Activated naive CD4-positive, alpha-beta T cell treated with anti-CD3 and anti-CD28 coated beads, Interleukin-2, amount 10 ng/mL, durations not matched to agents 7 days and 5 days (primary cell): ENCODE measurements around the gene WWOX.
A peak's percentile ranks its signal among the peaks of the same experiment; 100 is the strongest.

Experiments used
- CTCF ChIA-PET: fragments of 350-600 bp; sonication (Branson Sonifier 250); formaldehyde crosslinking; loops from one replicate; lab custom pipeline; 2021; ENCODE audit warnings: antibody characterized with exemption; lab: Charles Lee
- DNase-seq: peaks from one replicate; pipeline ENCODE4 v3.0.0-alpha.2; 2020
- H3K27ac Mint-ChIP-seq: one replicate; pipeline ENCODE4 v1.8.0; 2021; ENCODE audit warnings: mild to moderate bottlenecking, moderate library complexity, mixed read lengths
- H3K27me3 Mint-ChIP-seq: one replicate; pipeline ENCODE4 v1.8.0; 2021; ENCODE audit warnings: mild to moderate bottlenecking, mixed read lengths
- H3K36me3 Mint-ChIP-seq: one replicate; pipeline ENCODE4 v1.8.0; 2021; ENCODE audit warnings: mixed read lengths
- H3K4me1 Mint-ChIP-seq: one replicate; pipeline ENCODE4 v1.8.0; 2021; ENCODE audit warnings: mixed read lengths
- H3K4me3 Mint-ChIP-seq: one replicate; pipeline ENCODE4 v1.8.0; 2021; ENCODE audit warnings: mild to moderate bottlenecking, moderate library complexity, mixed read lengths
- H3K9me3 Mint-ChIP-seq: one replicate; pipeline ENCODE4 v1.8.0; 2021; ENCODE audit warnings: mixed read lengths

WWOX gene

DNA sequence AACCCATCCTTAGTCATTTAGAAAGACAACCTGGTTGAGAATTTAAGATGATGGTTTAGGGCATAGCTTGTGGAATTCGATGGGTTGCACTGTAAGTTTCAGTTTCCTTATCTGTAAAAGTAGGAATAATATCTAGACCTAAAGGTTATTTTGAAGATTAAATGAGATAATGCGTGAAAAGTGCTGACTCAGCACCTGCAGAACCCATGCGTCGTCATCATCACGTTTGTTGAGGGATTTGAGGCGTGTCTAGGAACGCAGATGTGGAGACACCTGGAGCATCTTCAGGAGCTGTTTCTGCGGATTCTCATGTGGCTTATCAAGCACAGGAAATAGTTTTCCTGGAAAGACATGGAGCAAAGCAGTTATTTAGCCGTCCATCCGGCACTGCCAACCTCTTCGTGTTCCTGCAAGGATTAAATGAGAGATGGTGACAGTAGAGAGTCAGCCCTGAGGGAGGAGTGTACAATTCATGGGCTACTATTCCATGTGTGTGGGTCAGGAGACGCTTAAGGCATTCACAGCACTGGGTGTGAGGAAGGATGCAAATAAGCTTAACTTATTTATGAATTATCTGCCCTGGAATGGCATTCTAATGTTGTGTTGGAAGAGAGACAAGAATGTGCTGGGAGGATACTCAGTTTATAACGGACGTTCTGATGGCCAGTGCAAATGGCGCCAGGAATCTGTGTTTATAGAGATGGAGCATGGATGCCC, 965.0 kb downstream of the WWOX start:
- no peaks in the 10 kb centered on the region for H3K27me3 Mint-ChIP-seq
- H3K4me1 Mint-ChIP-seq: no peaks in the 10 kb centered on the region
- peaks cover 2% of the 10 kb centered on the region for H3K9me3 Mint-ChIP-seq
- CTCF ChIA-PET: no interaction called here
- H3K4me3 Mint-ChIP-seq: no peak overlapping the region
- DNase-seq: no peak
- no peak overlapping the region for H3K27ac Mint-ChIP-seq
- H3K36me3 Mint-ChIP-seq: no peaks in the 10 kb centered on the region

DNA sequence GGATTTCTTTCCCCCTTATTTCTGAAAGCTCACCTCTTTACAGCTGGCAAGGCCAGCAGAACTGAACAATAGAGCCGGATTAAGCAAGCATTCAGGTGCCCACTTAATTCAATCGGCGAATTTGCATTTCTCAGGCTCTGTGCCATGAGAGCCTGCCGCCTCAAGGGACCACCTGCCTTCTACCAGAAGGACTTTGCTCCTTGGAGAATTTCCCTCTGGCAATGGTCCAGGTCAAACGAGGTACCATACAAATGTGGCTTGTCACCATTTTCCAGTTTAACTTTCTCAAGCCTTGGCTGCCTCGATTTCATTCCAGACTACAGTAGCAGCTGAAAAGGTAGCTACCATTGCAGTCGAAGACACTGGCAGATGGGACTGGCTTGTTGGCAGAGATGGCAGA, 967.1 kb downstream of the WWOX start:
- Mint-ChIP-seq H3K27me3 (no peaks in the 10 kb centered on the region), H3K27ac (no peak overlapping the region), H3K36me3 (no peaks in the 10 kb centered on the region), H3K4me3 (no peak overlapping the region), H3K4me1 (no peaks in the 10 kb centered on the region), H3K9me3 (peaks cover 2% of the 10 kb centered on the region)
- no peak for DNase-seq
- CTCF ChIA-PET: no interaction called here

DNA sequence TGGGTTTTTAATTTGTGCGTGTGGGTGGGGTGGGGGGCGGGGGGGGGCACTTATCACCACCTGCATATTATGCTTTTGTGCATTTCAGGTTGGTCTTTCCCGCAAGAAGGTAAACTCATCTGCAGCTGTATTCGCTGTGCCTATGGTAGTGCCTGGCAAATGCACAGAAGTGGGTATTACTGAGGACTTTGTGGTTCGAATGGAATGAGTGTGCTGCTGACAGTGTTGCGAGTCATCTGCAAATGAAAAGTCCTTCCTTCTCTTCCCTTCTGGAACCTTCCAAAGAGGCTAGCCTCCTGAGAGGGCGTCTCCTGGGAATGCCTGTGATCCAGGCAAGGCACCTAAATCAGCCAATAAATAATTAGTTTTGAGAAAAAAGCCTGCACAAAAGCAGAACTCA, 968.1 kb downstream of the WWOX start:
- Mint-ChIP-seq H3K4me3 (no peak overlapping the region), H3K36me3 (no peaks in the 10 kb centered on the region), H3K9me3 (peaks cover 2% of the 10 kb centered on the region), H3K4me1 (no peaks in the 10 kb centered on the region), H3K27me3 (no peaks in the 10 kb centered on the region), H3K27ac (no peak overlapping the region)
- no peak for DNase-seq
- CTCF ChIA-PET: no interaction called here

DNA sequence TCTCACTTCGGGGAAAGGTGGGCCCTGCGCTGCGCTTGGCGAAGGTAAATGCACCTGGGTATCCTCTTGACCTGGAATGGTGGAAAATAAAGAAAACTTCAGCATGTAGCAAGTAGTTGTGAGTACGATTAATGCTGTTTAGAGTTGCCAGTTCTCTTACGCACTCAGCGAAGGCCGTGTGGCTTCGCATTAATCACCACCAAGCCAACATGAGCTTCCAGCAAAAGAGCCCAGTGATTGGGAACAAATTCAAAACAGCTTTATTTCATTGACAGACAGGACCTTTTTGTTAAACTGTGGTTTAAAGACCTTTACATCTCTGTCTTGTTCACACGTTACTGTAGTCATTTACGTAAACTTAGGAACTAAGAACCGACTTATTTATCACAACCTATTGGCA, 969.7 kb downstream of the WWOX start:
- no peak overlapping the region for H3K27ac Mint-ChIP-seq
- H3K36me3 Mint-ChIP-seq: no peaks in the 10 kb centered on the region
- CTCF ChIA-PET: interaction anchor here (1.1 kb wide), 1 partner anchor 11 kb away, joined by 3 read pairs; no protein-coding TSS in a partner anchor
- H3K27me3 Mint-ChIP-seq: no peaks in the 10 kb centered on the region
- H3K4me1 Mint-ChIP-seq: peaks cover 10% of the 10 kb centered on the region
- no peak for DNase-seq
- H3K4me3 Mint-ChIP-seq: no peak overlapping the region
- no peaks in the 10 kb centered on the region for H3K9me3 Mint-ChIP-seq

DNA sequence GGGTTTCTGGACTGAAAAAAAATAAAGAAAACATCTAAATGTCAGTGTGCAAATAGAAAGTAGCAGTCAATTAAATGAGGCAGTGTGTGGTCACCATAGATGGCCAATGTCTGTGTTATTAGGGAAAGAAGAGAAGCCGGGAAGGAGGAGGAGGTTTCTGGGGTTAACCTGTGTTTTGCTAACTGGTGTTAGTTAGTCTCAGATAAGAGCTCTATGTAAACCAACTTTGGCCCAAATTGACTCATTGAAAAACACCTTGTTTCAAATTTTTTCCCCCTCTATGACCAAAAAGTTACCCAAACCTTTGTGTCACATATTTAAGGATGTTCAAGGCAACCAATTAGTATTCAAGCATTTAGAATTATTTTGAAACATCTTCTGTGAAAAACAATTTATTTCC, 970.2 kb downstream of the WWOX start:
- Mint-ChIP-seq H3K4me3 (no peak overlapping the region), H3K27ac (no peak overlapping the region), H3K9me3 (no peaks in the 10 kb centered on the region), H3K4me1 (peaks cover 12% of the 10 kb centered on the region), H3K27me3 (no peaks in the 10 kb centered on the region), H3K36me3 (no peaks in the 10 kb centered on the region)
- no peak for DNase-seq
- CTCF ChIA-PET: no interaction called here

DNA sequence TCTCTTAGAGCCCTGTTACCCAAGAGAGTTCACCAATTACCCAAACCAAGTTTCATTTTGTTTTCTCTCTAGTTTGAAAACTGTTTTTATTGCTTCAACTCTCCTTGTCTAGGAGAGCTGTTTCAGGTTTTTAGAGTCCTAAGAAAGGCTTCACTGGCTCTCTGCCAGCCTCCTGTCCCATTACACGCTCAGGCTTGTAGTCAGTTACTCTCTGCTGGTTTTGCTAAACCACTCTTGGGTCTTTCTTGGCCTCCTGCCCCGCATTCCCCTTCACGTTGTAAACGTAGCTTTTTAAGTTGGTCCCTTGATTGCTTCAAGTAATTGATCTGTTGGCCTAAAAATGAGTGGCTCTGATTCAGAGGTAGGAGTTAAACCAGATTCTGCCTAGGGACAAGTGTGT, 972.0 kb downstream of the WWOX start:
- no peak for DNase-seq
- Mint-ChIP-seq H3K27ac (no peak overlapping the region), H3K9me3 (no peaks in the 10 kb centered on the region), H3K4me1 (peaks cover 29% of the 10 kb centered on the region), H3K36me3 (no peaks in the 10 kb centered on the region), H3K4me3 (no peak overlapping the region), H3K27me3 (peaks cover 5% of the 10 kb centered on the region)
- CTCF ChIA-PET: no interaction called here

DNA sequence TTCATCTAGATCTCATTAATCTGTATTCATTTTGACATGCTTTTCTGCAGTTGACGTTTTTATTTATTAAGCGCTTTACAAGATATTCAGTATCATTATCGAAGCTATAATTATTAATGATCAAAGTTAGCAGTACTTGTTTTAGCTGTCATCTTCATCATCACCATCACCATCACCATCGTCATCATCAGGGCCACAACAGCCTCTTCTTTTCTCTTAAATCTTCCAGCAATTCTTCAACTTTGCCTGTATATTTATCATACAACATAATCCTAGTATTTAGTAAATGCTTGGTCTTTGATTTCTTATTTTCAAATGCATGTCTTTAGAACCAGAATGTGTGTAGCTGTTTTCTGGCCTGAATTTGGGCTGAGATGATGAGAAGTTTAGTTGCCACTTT, 973.1 kb downstream of the WWOX start:
- H3K27ac Mint-ChIP-seq: no peak overlapping the region
- peaks cover 5% of the 10 kb centered on the region for H3K27me3 Mint-ChIP-seq
- H3K4me1 Mint-ChIP-seq: peaks cover 38% of the 10 kb centered on the region

DNA sequence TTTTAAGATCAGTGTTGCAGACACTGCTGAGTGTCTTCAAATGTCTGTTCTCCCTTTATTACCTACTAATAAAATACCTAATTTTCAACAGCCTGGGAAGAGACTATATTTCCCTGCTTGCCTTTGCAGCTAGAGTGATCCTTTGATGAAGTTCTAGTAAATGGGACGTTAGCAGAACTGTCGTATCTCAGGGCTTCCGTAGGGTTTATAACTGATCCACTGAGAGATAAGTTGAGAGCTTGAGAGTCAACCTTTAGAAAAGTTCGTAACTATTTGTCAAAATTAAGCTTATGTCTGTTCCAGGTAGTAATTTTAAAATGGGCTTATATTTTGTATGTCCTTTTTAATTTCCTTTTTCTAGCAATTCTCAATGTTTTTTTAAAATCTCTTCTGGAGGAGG, 974.1 kb downstream of the WWOX start:
- CTCF ChIA-PET: no interaction called here
- no peaks in the 10 kb centered on the region for H3K36me3 Mint-ChIP-seq
- no peaks in the 10 kb centered on the region for H3K9me3 Mint-ChIP-seq
- peaks cover 5% of the 10 kb centered on the region for H3K27me3 Mint-ChIP-seq
- no peak for DNase-seq
- H3K27ac Mint-ChIP-seq: no peak overlapping the region
- peak overlapping the region; percentile 29 for H3K4me3 Mint-ChIP-seq
- H3K4me1 Mint-ChIP-seq: peaks cover 48% of the 10 kb centered on the region

More for the DNA sequence above, 973.1 kb downstream of the WWOX start:
- no peak for DNase-seq
- Mint-ChIP-seq H3K36me3 (no peaks in the 10 kb centered on the region), H3K4me3 (no peak overlapping the region), H3K9me3 (no peaks in the 10 kb centered on the region)
- CTCF ChIA-PET: no interaction called here

DNA sequence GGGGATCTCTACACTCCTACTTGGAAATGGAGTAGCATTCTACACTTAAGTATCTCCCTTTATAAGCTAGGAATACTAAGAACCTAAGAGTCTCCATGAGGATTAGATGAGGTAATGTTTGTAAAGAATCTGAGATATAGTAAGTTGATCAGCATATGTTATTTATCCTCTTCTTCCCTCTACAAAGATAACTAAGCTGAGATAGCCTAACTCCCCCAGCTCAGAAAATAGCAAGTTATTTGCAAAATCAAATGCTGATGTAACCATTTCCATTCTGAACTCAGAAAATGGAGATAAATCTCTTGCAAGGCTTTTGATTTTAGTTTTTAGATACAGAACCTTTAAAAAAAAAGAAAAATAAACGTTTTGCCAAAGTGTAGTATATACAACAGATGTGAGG, 975.1 kb downstream of the WWOX start:
- no peak for DNase-seq
- H3K36me3 Mint-ChIP-seq: no peaks in the 10 kb centered on the region
- H3K27me3 Mint-ChIP-seq: peaks cover 8% of the 10 kb centered on the region
- CTCF ChIA-PET: interaction anchor here (1.0 kb wide), 1 partner anchor 17 kb away, joined by 3 read pairs; no protein-coding TSS in a partner anchor
- no peak overlapping the region for H3K4me3 Mint-ChIP-seq
- H3K27ac Mint-ChIP-seq: no peak overlapping the region
- H3K9me3 Mint-ChIP-seq: no peaks in the 10 kb centered on the region
- H3K4me1 Mint-ChIP-seq: peaks cover 48% of the 10 kb centered on the region

DNA sequence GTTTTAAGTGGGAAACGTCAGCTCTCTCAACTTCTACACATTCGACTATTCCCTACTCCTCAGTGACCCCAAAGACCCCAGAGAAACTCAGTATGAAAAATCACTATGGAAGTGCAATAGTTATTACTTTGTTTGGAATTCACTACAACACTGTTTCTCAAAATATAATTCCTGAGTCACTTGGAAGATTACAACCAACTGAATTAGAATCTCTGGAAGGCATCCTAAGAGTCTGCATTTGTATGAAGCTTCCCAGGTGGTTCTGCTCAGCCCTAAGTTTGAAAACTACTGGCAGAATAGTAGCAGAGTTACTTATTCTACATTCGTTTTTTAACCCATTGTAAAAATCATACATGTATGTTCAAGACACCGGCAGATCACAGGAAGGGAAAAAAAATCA, 975.5 kb downstream of the WWOX start:
- Mint-ChIP-seq H3K27ac (no peak overlapping the region), H3K27me3 (peaks cover 8% of the 10 kb centered on the region), H3K36me3 (no peaks in the 10 kb centered on the region), H3K4me1 (peaks cover 48% of the 10 kb centered on the region), H3K9me3 (no peaks in the 10 kb centered on the region), H3K4me3 (no peak overlapping the region)
- DNase-seq: no peak
- CTCF ChIA-PET: interaction anchor here (1.0 kb wide), 1 partner anchor 16 kb away, joined by 3 read pairs; no protein-coding TSS in a partner anchor

DNA sequence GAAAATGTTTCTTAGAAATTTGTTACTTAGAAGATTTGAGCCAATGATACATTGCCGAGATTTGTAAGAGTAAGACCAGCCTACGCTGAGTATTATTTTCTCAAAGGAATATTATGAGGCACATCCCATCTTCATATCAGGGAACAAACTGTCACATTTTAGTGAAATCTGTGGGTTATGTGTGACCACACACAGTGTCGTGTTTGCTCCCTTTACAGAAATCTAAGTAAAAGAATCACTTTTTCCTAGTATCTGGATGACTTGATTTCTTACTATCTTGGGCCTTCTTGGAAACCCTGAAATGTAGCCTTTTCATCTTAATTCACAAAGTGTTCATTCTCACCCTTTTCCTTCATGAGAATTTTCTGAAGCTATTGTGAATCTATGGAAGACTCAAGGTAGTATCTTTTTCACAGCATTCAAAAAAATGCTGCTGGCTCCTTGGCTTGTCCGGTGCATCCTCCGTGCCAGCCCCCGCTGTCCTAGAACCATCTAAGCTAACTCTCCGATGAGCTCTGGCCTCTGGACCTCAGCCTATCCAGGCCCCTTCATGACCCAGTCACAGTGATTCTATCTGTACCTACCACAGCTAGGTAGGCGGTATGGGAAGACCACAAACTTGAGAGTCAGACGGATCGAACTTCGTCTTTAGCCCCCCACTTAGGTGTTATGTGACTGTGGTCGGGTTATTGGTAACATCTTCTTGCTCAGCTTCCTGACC, 976.8 kb downstream of the WWOX start:
- Mint-ChIP-seq H3K27ac (peak overlapping the region; percentile 2), H3K36me3 (no peaks in the 10 kb centered on the region), H3K4me1 (peaks cover 48% of the 10 kb centered on the region), H3K9me3 (no peaks in the 10 kb centered on the region), H3K27me3 (peaks cover 8% of the 10 kb centered on the region), H3K4me3 (no peak overlapping the region)
- CTCF ChIA-PET: no interaction called here
- DNase-seq: no peak

DNA sequence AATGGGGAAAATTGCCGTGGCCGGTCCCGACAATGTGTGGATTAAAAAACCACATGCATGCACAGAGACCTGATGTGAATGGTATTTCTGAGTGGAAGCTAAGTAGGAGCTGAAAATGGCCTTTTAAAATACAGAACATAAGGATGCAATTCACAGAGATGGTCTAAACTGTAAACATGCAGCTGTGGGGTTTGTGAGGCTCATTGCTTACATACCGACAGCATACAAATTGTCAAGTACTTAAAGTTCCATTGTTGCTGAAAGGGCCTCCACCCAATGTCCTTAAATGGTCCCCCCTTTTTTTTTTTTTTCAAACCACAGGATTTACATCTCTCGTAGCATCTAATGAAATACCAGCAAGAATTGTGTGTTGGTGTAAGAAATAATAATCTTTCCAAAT, 977.9 kb downstream of the WWOX start:
- H3K27me3 Mint-ChIP-seq: peaks cover 12% of the 10 kb centered on the region
- CTCF ChIA-PET: interaction anchor here (0.6 kb wide), 1 partner anchor 173 kb away, joined by 3 read pairs; no protein-coding TSS in a partner anchor
- no peaks in the 10 kb centered on the region for H3K9me3 Mint-ChIP-seq
- H3K27ac Mint-ChIP-seq: no peak overlapping the region
- DNase-seq: no peak
- H3K4me3 Mint-ChIP-seq: no peak overlapping the region
- peaks cover 48% of the 10 kb centered on the region for H3K4me1 Mint-ChIP-seq
- no peaks in the 10 kb centered on the region for H3K36me3 Mint-ChIP-seq

DNA sequence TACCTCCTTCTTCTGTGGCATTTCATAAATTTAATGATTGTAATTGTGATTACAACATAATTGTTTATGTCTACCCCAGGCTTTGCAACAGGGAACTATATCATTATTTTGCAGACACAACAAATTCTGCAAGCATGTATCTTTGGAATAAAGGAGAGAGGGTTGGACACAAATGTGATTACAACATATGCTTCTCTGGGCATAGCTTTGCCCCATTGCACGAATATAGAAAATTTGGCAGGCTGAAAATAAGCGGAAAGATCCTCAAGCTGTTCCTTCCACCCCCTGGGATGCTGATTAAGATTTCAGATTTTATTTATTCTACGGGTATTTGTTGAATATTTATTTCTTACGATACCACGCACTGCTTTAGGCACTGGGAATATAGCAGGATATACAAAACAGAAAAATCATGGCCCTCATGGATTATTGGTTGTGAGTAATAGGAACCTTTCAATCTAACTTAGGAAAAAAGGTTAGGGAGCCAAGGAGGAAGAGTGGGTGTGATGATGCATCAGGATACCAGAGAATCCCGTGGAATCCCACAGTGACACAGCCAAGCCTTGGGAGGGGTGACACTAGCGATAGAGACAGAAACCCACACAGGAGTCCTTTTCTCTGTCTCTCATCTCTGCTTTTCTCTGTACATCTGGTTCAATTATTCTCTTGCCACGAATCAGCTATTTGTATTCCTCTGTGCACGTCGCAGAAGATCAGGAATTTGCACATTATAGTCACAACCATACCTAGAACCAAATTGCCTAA, 980.4 kb downstream of the WWOX start:
- Mint-ChIP-seq H3K27me3 (peaks cover 16% of the 10 kb centered on the region), H3K36me3 (no peaks in the 10 kb centered on the region), H3K27ac (no peak overlapping the region), H3K9me3 (no peaks in the 10 kb centered on the region), H3K4me1 (peaks cover 48% of the 10 kb centered on the region), H3K4me3 (no peak overlapping the region)
- DNase-seq: no peak
- CTCF ChIA-PET: no interaction called here

DNA sequence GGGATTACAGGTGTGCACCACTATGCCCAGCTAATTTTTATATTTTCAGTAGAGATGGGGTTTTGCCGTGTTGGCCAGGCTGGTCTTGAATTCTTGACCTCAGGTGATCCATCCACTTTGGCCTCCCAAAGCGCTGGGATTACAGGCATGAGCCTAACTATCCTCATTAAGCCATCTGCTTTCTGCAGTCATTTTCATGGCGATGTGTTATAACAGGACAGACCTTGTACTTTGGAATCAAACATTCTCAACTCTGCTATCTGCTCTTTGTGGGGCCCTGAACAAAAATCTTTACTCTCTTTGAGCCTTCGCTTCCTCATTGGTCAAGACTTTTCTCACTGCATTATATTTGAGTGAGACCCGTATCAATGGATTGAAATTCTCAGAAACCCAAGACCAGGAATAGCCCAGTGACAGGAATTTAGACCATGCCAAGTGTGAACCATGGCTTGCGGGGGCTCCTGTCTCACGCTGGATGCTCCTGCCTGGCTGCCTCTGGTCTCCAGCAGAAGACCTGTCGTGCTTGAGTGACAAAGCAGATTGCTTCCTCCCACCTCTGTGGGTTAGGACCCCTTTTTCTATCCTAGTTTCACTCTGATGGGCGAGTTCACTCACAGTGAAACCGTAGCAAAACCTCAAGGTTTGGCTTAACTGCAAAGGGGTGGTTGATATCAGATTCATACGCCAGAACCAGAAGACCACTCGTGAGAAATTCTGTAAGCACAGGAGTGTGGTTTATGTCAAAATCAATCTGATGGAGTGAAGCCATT, 982.0 kb downstream of the WWOX start:
- Mint-ChIP-seq H3K27ac (no peak overlapping the region), H3K4me1 (peaks cover 34% of the 10 kb centered on the region), H3K36me3 (no peaks in the 10 kb centered on the region), H3K4me3 (no peak overlapping the region), H3K9me3 (no peaks in the 10 kb centered on the region), H3K27me3 (peaks cover 17% of the 10 kb centered on the region)
- DNase-seq: no peak
- CTCF ChIA-PET: no interaction called here
